HFF-Myc (cell line): Measurements from ENCODE around the gene ZFHX3.

Experiments
- DNase-seq: peaks from one replicate; pipeline ENCODE4 v3.0.0-alpha.2; 2011; ENCODE audit warnings: low read depth; ENCODE audit errors: extremely low read depth
- H3K4me3 ChIP-seq: replicated peaks from 2 replicates; pipeline ENCODE4 v1.5.1; 2011; ENCODE audit warnings: low read depth, mild to moderate bottlenecking, control low read depth, low read length
- CTCF ChIP-seq: IDR thresholded peaks from 2 replicates; pipeline ENCODE4 v1.5.1; 2012; ENCODE audit warnings: mild to moderate bottlenecking, low read depth, low read length, control low read depth; ENCODE audit errors: missing control alignments

Gene ZFHX3

GRCh38 chr16:72937916-72938794, 109.8 kb downstream of the ZFHX3 start:
- no peak for DNase-seq
- TF ChIP-seq CTCF, result no peak
- H3K4me3 ChIP-seq, result no peak overlapping the region

GRCh38 chr16:72937360-72937759, 110.6 kb downstream of the ZFHX3 start:
- no peak for DNase-seq
- no peak for TF ChIP-seq CTCF
- H3K4me3 ChIP-seq, result no peak overlapping the region

GRCh38 chr16:72936408-72936807, 111.5 kb downstream of the ZFHX3 start:
- no peak for TF ChIP-seq CTCF
- H3K4me3 ChIP-seq, result no peak overlapping the region
- DNase-seq, result no peak

GRCh38 chr16:72935896-72936295, 112.0 kb downstream of the ZFHX3 start:
- no peak for TF ChIP-seq CTCF
- H3K4me3 ChIP-seq, result no peak overlapping the region

GRCh38 chr16:72934636-72935403, 113.1 kb downstream of the ZFHX3 start:
- no peak for DNase-seq
- no peak for TF ChIP-seq CTCF
- no peak overlapping the region for H3K4me3 ChIP-seq

More at GRCh38 chr16:72935896-72936295, 112.0 kb downstream of the ZFHX3 start:
- DNase-seq, result no peak

- no peak overlapping the region for H3K4me3 ChIP-seq
- DNase-seq, result no peak
- no peak for TF ChIP-seq CTCF
Observed at GRCh38 chr16:72932677-72933335, 115.1 kb downstream of the ZFHX3 start.
